ENCODE data around the gene CARD9. TPM values are rescaled to one million over a fixed set of nuclear protein-coding genes. Genes with fewer than 3 reads are reported as not detected.

The CARD9 gene
- total and polyA plus RNA-seq, 2 of the 8 experiments (the other 6 are each of a cell fraction or from before 2014, with no cell fraction given) = 0.15 to 1.1 TPM

DNA sequence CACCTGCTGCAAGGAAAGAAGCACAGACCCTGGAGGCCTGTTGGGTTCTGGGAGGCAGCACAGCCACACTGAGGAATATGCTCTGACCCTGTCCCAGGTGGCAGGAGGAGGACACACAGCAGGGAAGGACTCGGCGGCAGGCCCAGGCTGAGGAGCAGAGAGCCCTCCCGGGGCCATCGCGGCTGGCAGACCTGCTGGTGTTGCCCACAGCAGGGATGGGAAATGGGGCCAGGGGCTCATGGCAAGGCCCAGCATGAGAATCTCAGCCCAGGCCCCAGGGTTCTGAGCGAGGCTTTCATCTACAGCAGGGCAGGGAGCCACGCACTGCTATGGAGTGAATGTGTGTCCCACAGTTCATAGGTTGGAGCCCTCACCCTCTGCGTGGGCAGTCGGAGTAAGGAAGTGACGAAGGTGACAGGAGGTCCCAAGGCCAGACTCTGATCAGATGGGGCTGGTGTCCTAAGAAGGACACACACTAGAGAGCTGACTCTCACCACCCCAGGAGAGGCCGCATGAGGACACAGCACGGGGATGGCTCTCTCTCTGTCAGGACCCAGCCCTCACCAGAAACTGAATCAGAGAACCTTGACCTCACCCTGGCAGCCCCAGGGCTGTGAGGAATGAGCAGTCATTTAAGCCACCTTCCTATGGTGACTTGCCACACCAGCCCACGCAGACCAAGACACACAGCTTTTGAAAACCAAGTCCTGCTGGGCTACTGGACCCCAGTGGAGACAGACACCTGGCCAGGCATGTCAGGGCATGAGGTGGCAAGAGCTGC is 56.4 kb downstream of the CARD9 start:
- H2AK5ac ChIP-seq (ENCODE audit: low read depth, low read length) = no peak overlapping the region
- H3K79me2 ChIP-seq (ENCODE audit: control insufficient read depth in 1 of 2, insufficient read depth in 2 of 2, low read length in 2 of 2) = no peaks in the 10 kb centered on the region
- H4K8ac ChIP-seq (ENCODE audit: extremely low read depth, insufficient read depth, low read length) = peak overlapping the region; percentile 68; the same call in 1 of the 2 replicates
- H4K91ac ChIP-seq (replicated peaks; ENCODE audit: insufficient read length, low read length) = no peak overlapping the region
- 90% methylated on average over 13 of the region's 13 CpGs; no CpG with 5 or more reads in 1 of the 2 experiments for WGBS, 2 experiments (ENCODE audit: extremely low coverage in 1 of 2, insufficient coverage in 1 of 2, insufficient read length in 1 of 2, insufficient replicate concordance in 2 of 2, low coverage in 1 of 2, low lambda C conversion rate in 2 of 2, missing lambda C conversion rate in 1 of 2)
- DNase-seq (ENCODE audit: low read depth in 1 of 2, low spot score in 2 of 2) = no peak
- H3K4me2 ChIP-seq (ENCODE audit: insufficient read depth in 1 of 2, low read depth in 2 of 2, low read length in 2 of 2) = no peak overlapping the region
- H4K5ac ChIP-seq (ENCODE audit: insufficient read length, low read depth, low read length) = no peak overlapping the region
- H3K79me1 ChIP-seq (ENCODE audit: low read depth, low read length) = no peaks in the 10 kb centered on the region
- no peaks in the 10 kb centered on the region for H4K20me1 ChIP-seq (replicated peaks in 1 of 2; ENCODE audit: control insufficient read depth in 1 of 2, insufficient read depth in 2 of 2, low read length in 2 of 2)
- H2BK20ac ChIP-seq (ENCODE audit: low read length) = no peak overlapping the region
- POLR2A ChIA-PET (ENCODE audit: partially characterized antibody) = no interaction called here
- no peak overlapping the region for H3K14ac ChIP-seq (ENCODE audit: insufficient read length)
- CTCF ChIA-PET (ENCODE audit: partially characterized antibody) = no interaction called here
- no peak overlapping the region for H3K27ac ChIP-seq (ENCODE audit: low read depth, low read length)
- H3K56ac ChIP-seq (replicated peaks; ENCODE audit: insufficient read length, low read depth, low read length) = no peak overlapping the region
- no peak overlapping the region for H3K18ac ChIP-seq (ENCODE audit: extremely low read depth, low read length)
- H3K27me3 ChIP-seq (replicated peaks in 1 of 4; ENCODE audit: control insufficient read depth in 3 of 4, extremely low read depth in 1 of 4, insufficient read depth in 3 of 4, low read length in 3 of 4) = no peaks in the 10 kb centered on the region
- H3K23me2 ChIP-seq (ENCODE audit: low read depth, low read length) = peaks cover 2% of the 10 kb centered on the region; the same call in 1 of the 2 replicates
- peaks cover 13 to 19% of the 10 kb centered on the region in 2 experiments for H3K9me3 ChIP-seq (ENCODE audit: insufficient read depth in 2 of 2, low read depth in 1 of 2, low read length in 1 of 2)
- H3K4ac ChIP-seq (replicated peaks; ENCODE audit: insufficient read length, low read depth, low read length) = no peak overlapping the region
- H3K23ac ChIP-seq (ENCODE audit: insufficient read length) = no peak overlapping the region
- H3K36me3 ChIP-seq (ENCODE audit: control insufficient read depth in 2 of 4, insufficient read depth in 4 of 4, low read length in 3 of 4) = no peaks in the 10 kb centered on the region
- H2AFZ ChIP-seq (ENCODE audit: low read length) = no peak overlapping the region
- H3K9ac ChIP-seq (replicated peaks in 1 of 4; ENCODE audit: extremely low read depth in 1 of 4, low read depth in 3 of 4, low read length in 3 of 4) = no peak overlapping the region
- H2BK5ac ChIP-seq (ENCODE audit: low read depth, low read length) = no peak overlapping the region
- no peak overlapping the region for H3K4me3 ChIP-seq (ENCODE audit: extremely low read depth in 1 of 4, insufficient read depth in 2 of 4, low read depth in 3 of 4, low read length in 4 of 4)
- no peak for FAIRE-seq
- peak overlapping the region; percentile 68; the same call in 1 of the 2 replicates for H2BK12ac ChIP-seq (ENCODE audit: low read depth, low read length)
- no peak overlapping the region for H2BK120ac ChIP-seq (replicated peaks; ENCODE audit: low read depth, low read length)
- H3K4me1 ChIP-seq (replicated peaks in 1 of 4; ENCODE audit: control insufficient read depth in 3 of 4, insufficient read depth in 4 of 4, low read length in 3 of 4) = 0 out of 7 replicates have a peak, but pooled peaks cover 0 to 3% (median 0%) of the 10 kb centered on the region in 4 experiments
- H2BK15ac ChIP-seq (ENCODE audit: low read length) = no peak overlapping the region
- no peak for TF ChIP-seq NANOG (IDR thresholded peaks at IDR 0.05; ENCODE audit: insufficient read depth, low read depth, low read length, poor library complexity, severe bottlenecking)
- no peak for TF ChIP-seq GABPA (IDR thresholded peaks at IDR 0.05; ENCODE audit: borderline replicate concordance, insufficient read depth, low read length)
- no peak for TF ChIP-seq TAF7 (optimal IDR thresholded peaks at IDR 0.05; ENCODE audit: borderline replicate concordance, low read depth, low read length)
- TF ChIP-seq EZH2 (IDR thresholded peaks at IDR 0.05; ENCODE audit: low read depth, low read length, severe bottlenecking) = no peak
- TF ChIP-seq ZNF274 (IDR thresholded peaks at IDR 0.05; ENCODE audit: borderline replicate concordance, extremely low read depth, low read length) = no peak
- no peak for TF ChIP-seq CBX5 (IDR thresholded peaks at IDR 0.05; ENCODE audit: low read depth, low read length)
- TF ChIP-seq EP300 (IDR thresholded peaks at IDR 0.05; ENCODE audit: borderline replicate concordance in 1 of 2, low read depth in 2 of 2, low read length in 2 of 2) = no peak
- no peak for TF ChIP-seq SIX5 (IDR thresholded peaks at IDR 0.05; ENCODE audit: low read depth, low read length)
- no peak for TF ChIP-seq BCL11A (IDR thresholded peaks at IDR 0.05; ENCODE audit: low read depth in 2 of 2, low read length in 2 of 2)
- no peak for TF ChIP-seq RBBP5 (IDR thresholded peaks at IDR 0.05; ENCODE audit: borderline replicate concordance, low read depth, low read length)
- TF ChIP-seq GTF2F1 (IDR thresholded peaks at IDR 0.05; ENCODE audit: borderline replicate concordance, low read depth, low read length) = no peak
